ENCODE data around the gene GAK. TPM values are rescaled to one million over a fixed set of nuclear protein-coding genes. Genes with fewer than 3 reads are reported as not detected.

The GAK gene
- total and polyA plus RNA-seq, 2 of the 4 experiments (the other 2 are of a cell fraction) = 45.1 to 133 TPM

- Histone ChIP-seq H2BK5ac (ENCODE audit: low read depth, low read length, poor library complexity, severe bottlenecking) (no peak overlapping the region), H2BK15ac (ENCODE audit: low read depth, low read length) (no peak overlapping the region), H3K4me1 (ENCODE audit: control insufficient read depth, insufficient read depth, low read length) (no peaks in the 10 kb centered on the region), H2BK120ac (ENCODE audit: low read depth, low read length) (no peak overlapping the region), H3K4ac (ENCODE audit: low read depth, low read length) (no peak overlapping the region), H4K20me1 (ENCODE audit: insufficient read depth, low read length) (peaks cover 12% of the 10 kb centered on the region), H2AFZ (replicated peaks; ENCODE audit: low read length, poor library complexity) (no peak overlapping the region), H3K56ac (ENCODE audit: extremely low read depth, insufficient read depth, low read length) (no peak overlapping the region), H2AK5ac (ENCODE audit: low read depth, low read length) (no peak overlapping the region), H4K8ac (ENCODE audit: low read depth in 2 of 2, low read length in 2 of 2) (no peak overlapping the region), H2BK20ac (ENCODE audit: low read depth, low read length) (no peak overlapping the region), H4K91ac (ENCODE audit: insufficient read depth, low read depth, low read length) (no peak overlapping the region), H3K18ac (ENCODE audit: low read depth, low read length) (no peak overlapping the region), H2AK9ac (replicated peaks; ENCODE audit: low read depth, low read length, poor library complexity) (no peak overlapping the region), H3K23ac (ENCODE audit: low read depth, low read length) (no peak overlapping the region), H3K9ac (ENCODE audit: low read depth, low read length) (no peak overlapping the region), H3K4me3 (ENCODE audit: insufficient read depth, low read depth, low read length) (no peak overlapping the region), H3K9me1 (ENCODE audit: insufficient read depth, low read length) (0 out of 2 replicates have a peak, but pooled peaks cover 3% of the 10 kb centered on the region), H3K4me2 (ENCODE audit: low read depth, low read length) (no peak overlapping the region), H3K27ac (ENCODE audit: insufficient read depth, low read length) (no peak overlapping the region), H4K5ac (ENCODE audit: low read depth, low read length) (no peak overlapping the region), H3K27me3 (ENCODE audit: control insufficient read depth, insufficient read depth, low read length) (no peaks in the 10 kb centered on the region), H3K14ac (replicated peaks; ENCODE audit: low read depth, low read length) (no peak overlapping the region), H3K79me1 (ENCODE audit: low read depth in 1 of 2, low read length in 2 of 2) (peaks cover 0 to 12% of the 10 kb centered on the region in 2 experiments; a peak in 2 of 4 replicates), H3K9me3 (ENCODE audit: control insufficient read depth, insufficient read depth, low read length) (no peaks in the 10 kb centered on the region), H3K36me3 (ENCODE audit: control insufficient read depth, insufficient read depth, low read length) (peaks cover 60% of the 10 kb centered on the region)
- intact Hi-C loops (cut with micrococcal nuclease) = no loop called here
- no TSS peak for BruUV-seq (replicated peaks)
- dilution Hi-C loops (cut with HindIII; ENCODE audit: low sequenced_read_pairs, unreplicated experiment) = no loop called here
- POLR2A ChIA-PET (ENCODE audit: unreplicated experiment) = no interaction called here
- DNase-seq = no peak
- TF ChIP-seq MXI1 (IDR thresholded peaks at IDR 0.05; ENCODE audit: borderline replicate concordance, low read depth, low read length) (no peak), SMC3 (IDR thresholded peaks at IDR 0.05; ENCODE audit: low read depth, low read length) (no peak), CEBPB (IDR thresholded peaks at IDR 0.05; ENCODE audit: low read depth, low read length) (no peak), CHD1 (IDR thresholded peaks at IDR 0.05; ENCODE audit: low read depth, low read length) (no peak), BHLHE40 (IDR thresholded peaks at IDR 0.05; ENCODE audit: low read depth, low read length) (no peak), RFX5 (IDR thresholded peaks at IDR 0.05; ENCODE audit: low read depth, low read length) (no peak), MAFK (IDR thresholded peaks at IDR 0.05; ENCODE audit: low read depth, low read length) (no peak), ELK1 (IDR thresholded peaks at IDR 0.05; ENCODE audit: borderline replicate concordance, low read depth, low read length) (no peak), RCOR1 (IDR thresholded peaks at IDR 0.05; ENCODE audit: insufficient replicate concordance, low read length) (no peak), RAD21 (IDR thresholded peaks at IDR 0.05; ENCODE audit: low read length) (no peak), USF2 (IDR thresholded peaks at IDR 0.05; ENCODE audit: low read depth, low read length) (no peak), NFE2L2 (IDR thresholded peaks at IDR 0.05; ENCODE audit: low read depth, low read length) (no peak)
- in situ Hi-C loops (cut with MboI; ENCODE audit: low sequenced_read_pairs) = no loop called here
- CTCF ChIA-PET = no interaction called here
- WGBS, 2 experiments (ENCODE audit: extremely low coverage in 2 of 2, insufficient read length in 1 of 2) = no CpG with 5 or more reads among the region's 13 CpGs
- ATAC-seq (ENCODE audit: low read depth) = no peak
Measured at GRCh38 chr4:859496-859895, 72.6 kb downstream of the GAK start.

Data from IMR-90 (cell line).